IMR-90 (cell line): ENCODE results near the gene PTGES. TPM values are rescaled to one million over a fixed set of nuclear protein-coding genes. Genes with fewer than 3 reads are reported as not detected.

ENCODE experiments used
- ATAC-seq: fragments of 200-7000 bp; cut with Tn5 transposase; 2 replicates; pipeline ENCODE4 v1.9.1; 2020; ENCODE audit warnings: low read depth, mild to moderate bottlenecking, moderate library complexity
- BruUV-seq: library from RNA; stranded (reverse); fragments of 400-500 nt; replicated peaks from 2 replicates; lab custom pipeline; 2021; lab: Mats Ljungman, UMichigan
- CTCF ChIA-PET: fragments of 300-600 bp; formaldehyde crosslinking; extraction: SDS; loops from one replicate; lab custom pipeline; 2021; ENCODE audit warnings: antibody characterized with exemption; lab: Yijun Ruan, JAX
- POLR2A ChIA-PET: fragments of 300-600 bp; sonication (Branson Sonifier 250); formaldehyde crosslinking; loops from one replicate; lab custom pipeline; 2022; ENCODE audit warnings: antibody characterized with exemption; ENCODE audit not compliant: unreplicated experiment; lab: Charles Lee
- DNase-seq: peaks from one replicate; pipeline ENCODE4 v3.0.0; 2013
- H2AFZ ChIP-seq: replicated peaks from 2 replicates; pipeline ENCODE3; 2013; ENCODE audit warnings: low read length, mild to moderate bottlenecking; ENCODE audit not compliant: poor library complexity
- H2AK5ac ChIP-seq: 2 replicates; pipeline ENCODE4 v1.6.1; 2013; ENCODE audit warnings: low read depth, low read length, inconsistent platforms
- H2AK9ac ChIP-seq: replicated peaks from 2 replicates; pipeline ENCODE3; 2013; ENCODE audit warnings: mild to moderate bottlenecking, low read depth, low read length, moderate library complexity; ENCODE audit not compliant: poor library complexity
- H2BK120ac ChIP-seq: 2 replicates; pipeline ENCODE4 v1.6.1; 2013; ENCODE audit warnings: low read depth, low read length, inconsistent platforms
- H2BK15ac ChIP-seq: 3 replicates; pipeline ENCODE4 v1.6.1; 2013; ENCODE audit warnings: low read depth, low read length, inconsistent platforms
- H2BK20ac ChIP-seq: 2 replicates; pipeline ENCODE4 v1.6.1; 2013; ENCODE audit warnings: low read depth, mild to moderate bottlenecking, inconsistent platforms, low read length, moderate library complexity
- H2BK5ac ChIP-seq: 2 replicates; pipeline ENCODE4 v1.6.1; 2013; ENCODE audit warnings: mild to moderate bottlenecking, low read depth, low read length, inconsistent platforms; ENCODE audit not compliant: poor library complexity, severe bottlenecking
- H3K14ac ChIP-seq: replicated peaks from 2 replicates; pipeline ENCODE4 v1.6.1; 2013; ENCODE audit warnings: low read depth, low read length, inconsistent platforms
- H3K18ac ChIP-seq: 2 replicates; pipeline ENCODE4 v1.6.1; 2013; ENCODE audit warnings: low read depth, low read length, control low read depth
- H3K23ac ChIP-seq: 2 replicates; pipeline ENCODE4 v1.6.1; 2013; ENCODE audit warnings: low read depth, low read length, inconsistent platforms
- H3K27ac ChIP-seq: 2 replicates; pipeline ENCODE4 v1.5.1; 2013; ENCODE audit warnings: mild to moderate bottlenecking, control low read depth, low read length; ENCODE audit not compliant: insufficient read depth
- H3K27me3 ChIP-seq: 2 replicates; pipeline ENCODE4 v1.6.1; 2013; ENCODE audit warnings: low read length; ENCODE audit not compliant: control insufficient read depth, insufficient read depth
- H3K36me3 ChIP-seq: 2 replicates; pipeline ENCODE4 v1.6.1; 2013; ENCODE audit warnings: low read length, mixed read lengths; ENCODE audit not compliant: control insufficient read depth, insufficient read depth
- H3K4ac ChIP-seq: 2 replicates; pipeline ENCODE4 v1.6.1; 2013; ENCODE audit warnings: low read depth, low read length, inconsistent platforms
- H3K4me1 ChIP-seq: 2 replicates; pipeline ENCODE4 v1.6.1; 2013; ENCODE audit warnings: low read length, mixed read lengths; ENCODE audit not compliant: control insufficient read depth, insufficient read depth
- H3K4me2 ChIP-seq: 2 replicates; pipeline ENCODE4 v1.6.1; 2013; ENCODE audit warnings: low read depth, mild to moderate bottlenecking, control low read depth, low read length, moderate library complexity
- H3K4me3 ChIP-seq: 2 replicates; pipeline ENCODE4 v1.5.1; 2013; ENCODE audit warnings: low read depth, mild to moderate bottlenecking, control low read depth, low read length, moderate library complexity; ENCODE audit not compliant: insufficient read depth
- H3K56ac ChIP-seq: 2 replicates; pipeline ENCODE4 v1.6.1; 2013; ENCODE audit warnings: low read length, inconsistent platforms; ENCODE audit not compliant: insufficient read depth; ENCODE audit errors: extremely low read depth
- H3K79me1 ChIP-seq, 2 experiments: 2 replicates each; pipeline ENCODE4 v1.6.1; 2013; ENCODE audit warnings: low read length in 2 of 2, inconsistent platforms in 1 of 2, low read depth in 1 of 2
- H3K9ac ChIP-seq: 2 replicates; pipeline ENCODE4 v1.6.1; 2013; ENCODE audit warnings: low read depth, low read length, control low read depth
- H3K9me1 ChIP-seq: 2 replicates; pipeline ENCODE4 v1.6.1; 2013; ENCODE audit warnings: low read length, inconsistent platforms; ENCODE audit not compliant: insufficient read depth
- H3K9me3 ChIP-seq: 2 replicates; pipeline ENCODE4 v1.6.1; 2013; ENCODE audit warnings: low read length; ENCODE audit not compliant: control insufficient read depth, insufficient read depth
- H4K20me1 ChIP-seq: 2 replicates; pipeline ENCODE4 v1.6.1; 2013; ENCODE audit warnings: low read length, inconsistent platforms; ENCODE audit not compliant: insufficient read depth
- H4K5ac ChIP-seq: 2 replicates; pipeline ENCODE4 v1.6.1; 2013; ENCODE audit warnings: mild to moderate bottlenecking, low read depth, low read length, control low read depth
- H4K8ac ChIP-seq, 2 experiments: 2 replicates each; pipeline ENCODE4 v1.6.1; 2013; ENCODE audit warnings: low read depth in 2 of 2, low read length in 2 of 2, control low read depth in 1 of 2, inconsistent platforms in 1 of 2
- H4K91ac ChIP-seq: 2 replicates; pipeline ENCODE4 v1.6.1; 2013; ENCODE audit warnings: low read depth, low read length, inconsistent platforms; ENCODE audit not compliant: insufficient read depth
- NFE2L2 ChIP-seq: fragments of 150-350 bp; IDR thresholded peaks from 2 replicates; pipeline ENCODE4 v1.6.1; 2016; ENCODE audit warnings: low read depth, mild to moderate bottlenecking, low read length
- WGBS, 2 experiments: methylation state at CpG; one replicate each; pipeline versions ENCODE4 v1.1.5 to v1.1.7; 2013; ENCODE audit warnings: missing lambda C conversion rate in 2 of 2; ENCODE audit not compliant: insufficient read length in 1 of 2; ENCODE audit errors: extremely low coverage in 2 of 2; 5-methylcytosine and 5-hydroxymethylcytosine counted together
- dilution Hi-C: fragments of 300-500 bp; cut with HindIII; formaldehyde crosslinking; loops from one replicate; pipeline ENCODE4 v1.14.3; 2018; ENCODE audit warnings: low sequenced_read_pairs; ENCODE audit not compliant: unreplicated experiment
- in situ Hi-C: fragments of 300-500 bp; cut with MboI; formaldehyde crosslinking; loops from 3 replicates; pipeline ENCODE4 v1.14.3; 2019; ENCODE audit warnings: low sequenced_read_pairs, inconsistent platforms, mixed read lengths
- intact Hi-C: fragments of 100-400 bp; cut with micrococcal nuclease; formaldehyde crosslinking; loops from 2 replicates; pipeline ENCODE4 v1.10.0; 2022
- polyA plus RNA-seq, 3 experiments: library from polyadenylated mRNA; depleted of rRNA; stranded (reverse); fragments of >200 nt; gene quantifications; 2 replicates each; pipeline ENCODE4 v1.2.3, GENCODE V29; 2012; ENCODE audit warnings: low replicate concordance in 1 of 3
- total RNA-seq: library from RNA; depleted of rRNA; stranded (reverse); fragments of >200 nt; gene quantifications from 2 replicates; pipeline ENCODE4 v1.2.3, GENCODE V29; 2012

The PTGES gene
- total and polyA plus RNA-seq, 2 of the 4 experiments (the other 2 are of a cell fraction): 3.2 to 6.3 TPM

GRCh38 chr9:129777769-129778130, 24.9 kb upstream of the PTGES start:
- H3K4me2 ChIP-seq: peak overlapping the region; percentile 51
- peak overlapping the region; percentile 95; the same call in 1 of the 2 replicates for H3K23ac ChIP-seq
- BruUV-seq: no TSS peak
- TF ChIP-seq NFE2L2: no peak
- H3K9me1 ChIP-seq: peaks cover 27% of the 10 kb centered on the region
- peak overlapping the region; percentile 88 for H2BK5ac ChIP-seq
- peak overlapping the region; percentile 18 for H2AK9ac ChIP-seq
- WGBS, 2 experiments: no CpG with 5 or more reads among the region's 11 CpGs
- in situ Hi-C loops (no loop called here), intact Hi-C loops (loop anchor here (2.0 kb wide), 1 partner anchor 15 kb away; no protein-coding TSS in a partner anchor), dilution Hi-C loops (no loop called here)
- H3K27me3 ChIP-seq: no peaks in the 10 kb centered on the region
- no peaks in the 10 kb centered on the region for H4K20me1 ChIP-seq
- no peaks in the 10 kb centered on the region for H3K9me3 ChIP-seq
- H2BK15ac ChIP-seq: peak overlapping the region; percentile 66; the same call in 2 of the 3 replicates
- peak overlapping the region; percentile 79 for H3K27ac ChIP-seq
- peak overlapping the region; percentile 94 for H4K91ac ChIP-seq
- peaks cover 21% of the 10 kb centered on the region for H3K4me1 ChIP-seq
- peak overlapping the region; percentile 90 for H3K4ac ChIP-seq
- ATAC-seq (no peak), DNase-seq (no peak)
- ChIA-PET POLR2A (no interaction called here), CTCF (interaction anchor here (1.2 to 1.9 kb wide), 3 partner anchors 35 to 135 kb away, joined by 4 to 17 read pairs (median 4); no protein-coding TSS in a partner anchor)
- peak overlapping the region; percentile 78 for H3K56ac ChIP-seq
- no peaks in the 10 kb centered on the region for H3K36me3 ChIP-seq
- peak overlapping the region; percentile 93 for H2AK5ac ChIP-seq
- H2BK120ac ChIP-seq: peak overlapping the region; percentile 95
- no peak overlapping the region for H3K4me3 ChIP-seq
- H4K8ac ChIP-seq: peak overlapping the region; percentile 30 to 79
- peak overlapping the region; percentile 51 for H4K5ac ChIP-seq
- peak overlapping the region; percentile 92 for H3K14ac ChIP-seq
- H2BK20ac ChIP-seq: peak overlapping the region; percentile 93
- H3K18ac ChIP-seq: peak overlapping the region; percentile 46
- H3K79me1 ChIP-seq: no peaks in the 10 kb centered on the region
- peak overlapping the region; percentile 41 for H3K9ac ChIP-seq
- H2AFZ ChIP-seq: peak overlapping the region; percentile 61
